A673 (cell line): Measurements from ENCODE around the gene SEL1L3. TPM values are rescaled to one million over a fixed set of nuclear protein-coding genes. Genes with fewer than 3 reads are reported as not detected.

Experiments
- BruUV-seq: library from RNA; stranded (reverse); fragments of 400-500 nt; replicated peaks from 2 replicates; lab custom pipeline; 2021; lab: Mats Ljungman, UMichigan
- CTCF ChIA-PET: fragments of 300-600 bp; sonication (Branson Sonifier 250); formaldehyde crosslinking; loops from one replicate; lab custom pipeline; 2022; ENCODE audit warnings: antibody characterized with exemption; lab: Charles Lee
- POLR2A ChIA-PET: fragments of 300-600 bp; sonication (Branson Sonifier 250); formaldehyde crosslinking; loops from one replicate; lab custom pipeline; 2022; ENCODE audit warnings: antibody characterized with exemption; ENCODE audit not compliant: low non-redundant PET; lab: Charles Lee
- DNase-seq: peaks from one replicate; pipeline ENCODE4 v3.0.0-alpha.2; 2015; ENCODE audit warnings: low spot score
- H3K27ac ChIP-seq: fragments of 200-600 bp; sonication (generic); 2 replicates; pipeline ENCODE4 v1.5.1; 2016; ENCODE audit warnings: mixed run types, low read depth, mild to moderate bottlenecking, mixed read lengths, antibody characterized with exemption, low read length; ENCODE audit not compliant: poor library complexity, severe bottlenecking
- H3K27me3 ChIP-seq: fragments of 200-600 bp; sonication (generic); replicated peaks from 2 replicates; pipeline ENCODE4 v1.6.1; 2017; ENCODE audit warnings: mixed run types, low read depth, mild to moderate bottlenecking, mixed read lengths, antibody characterized with exemption, low read length; ENCODE audit not compliant: insufficient read depth, poor library complexity
- H3K36me3 ChIP-seq: fragments of 200-600 bp; sonication (generic); 2 replicates; pipeline ENCODE4 v1.6.1; 2016; ENCODE audit warnings: mixed run types, mild to moderate bottlenecking, mixed read lengths, antibody characterized with exemption, low read length; ENCODE audit not compliant: insufficient read depth, poor library complexity, severe bottlenecking
- H3K4me1 ChIP-seq: fragments of 200-600 bp; sonication (generic); 2 replicates; pipeline ENCODE4 v1.6.1; 2017; ENCODE audit warnings: mixed run types, mild to moderate bottlenecking, mixed read lengths, antibody characterized with exemption, low read length; ENCODE audit not compliant: insufficient read depth, poor library complexity, severe bottlenecking
- H3K4me3 ChIP-seq: fragments of 200-600 bp; sonication (generic); 2 replicates; pipeline ENCODE4 v1.5.1; 2016; ENCODE audit warnings: low read depth, mixed run types, mild to moderate bottlenecking, mixed read lengths, low read length; ENCODE audit not compliant: poor library complexity, severe bottlenecking
- H3K9me3 ChIP-seq: fragments of 200-600 bp; sonication (generic); 2 replicates; pipeline ENCODE4 v1.6.1; 2016; ENCODE audit warnings: mixed run types, low read depth, mild to moderate bottlenecking, mixed read lengths, antibody characterized with exemption, low read length; ENCODE audit not compliant: poor library complexity, severe bottlenecking
- EZH2 ChIP-seq: fragments of 200-600 bp; sonication (generic); IDR thresholded peaks from 2 replicates; pipeline ENCODE4 v1.6.1; 2017; ENCODE audit warnings: borderline replicate concordance, low read depth, mild to moderate bottlenecking, mixed read lengths, antibody characterized with exemption, low read length; ENCODE audit not compliant: poor library complexity, severe bottlenecking
- intact Hi-C: fragments of 100-400 bp; cut with micrococcal nuclease; formaldehyde crosslinking; loops from one replicate; pipeline ENCODE4 v1.10.0; 2022; ENCODE audit not compliant: unreplicated experiment
- total RNA-seq: library from RNA; stranded (reverse); gene quantifications from 2 replicates; pipeline ENCODE4 v1.2.3, GENCODE V29; 2021
- TF ChIP-seq, protein P1 (sequence below): fragments of 300-800, 200-600 bp; sonication (generic); conservative IDR thresholded peaks from 2 replicates; pipeline ENCODE4 v1.5.1; 2017; ENCODE audit warnings: low read depth, mild to moderate bottlenecking, antibody characterized with exemption, low read length, moderate library complexity, mixed read lengths

Gene SEL1L3
- total RNA-seq, 1 experiment from 2014 or later: 40.0 TPM

- no peaks in the 10 kb centered on the region for H3K4me1 ChIP-seq
- no peak overlapping the region for H3K27ac ChIP-seq
- no peaks in the 10 kb centered on the region for H3K9me3 ChIP-seq
- ChIA-PET POLR2A (no interaction called here), CTCF (no interaction called here)
- H3K27me3 ChIP-seq: no peaks in the 10 kb centered on the region
- DNase-seq: no peak
- TF ChIP-seq, protein P1, sequence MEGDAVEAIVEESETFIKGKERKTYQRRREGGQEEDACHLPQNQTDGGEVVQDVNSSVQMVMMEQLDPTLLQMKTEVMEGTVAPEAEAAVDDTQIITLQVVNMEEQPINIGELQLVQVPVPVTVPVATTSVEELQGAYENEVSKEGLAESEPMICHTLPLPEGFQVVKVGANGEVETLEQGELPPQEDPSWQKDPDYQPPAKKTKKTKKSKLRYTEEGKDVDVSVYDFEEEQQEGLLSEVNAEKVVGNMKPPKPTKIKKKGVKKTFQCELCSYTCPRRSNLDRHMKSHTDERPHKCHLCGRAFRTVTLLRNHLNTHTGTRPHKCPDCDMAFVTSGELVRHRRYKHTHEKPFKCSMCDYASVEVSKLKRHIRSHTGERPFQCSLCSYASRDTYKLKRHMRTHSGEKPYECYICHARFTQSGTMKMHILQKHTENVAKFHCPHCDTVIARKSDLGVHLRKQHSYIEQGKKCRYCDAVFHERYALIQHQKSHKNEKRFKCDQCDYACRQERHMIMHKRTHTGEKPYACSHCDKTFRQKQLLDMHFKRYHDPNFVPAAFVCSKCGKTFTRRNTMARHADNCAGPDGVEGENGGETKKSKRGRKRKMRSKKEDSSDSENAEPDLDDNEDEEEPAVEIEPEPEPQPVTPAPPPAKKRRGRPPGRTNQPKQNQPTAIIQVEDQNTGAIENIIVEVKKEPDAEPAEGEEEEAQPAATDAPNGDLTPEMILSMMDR: no peak
- no peak for TF ChIP-seq EZH2
- H3K4me3 ChIP-seq: no peak overlapping the region
- intact Hi-C loops: no loop called here
- no peaks in the 10 kb centered on the region for H3K36me3 ChIP-seq
- no TSS peak for BruUV-seq
Measured at GRCh38 chr4:25882226-25882625, 19.4 kb upstream of the SEL1L3 start.

GRCh38 chr4:25881193-25881592 lies 18.4 kb upstream of the SEL1L3 start:
- DNase-seq: no peak
- TF ChIP-seq, protein P1: no peak
- TF ChIP-seq EZH2: no peak
- H3K27ac ChIP-seq: no peak overlapping the region
- H3K9me3 ChIP-seq: no peaks in the 10 kb centered on the region
- H3K4me3 ChIP-seq: no peak overlapping the region
- H3K27me3 ChIP-seq: no peaks in the 10 kb centered on the region
- no peaks in the 10 kb centered on the region for H3K4me1 ChIP-seq
- no TSS peak for BruUV-seq
- no peaks in the 10 kb centered on the region for H3K36me3 ChIP-seq
- intact Hi-C loops: no loop called here
- ChIA-PET CTCF (no interaction called here), POLR2A (no interaction called here)

DNA sequence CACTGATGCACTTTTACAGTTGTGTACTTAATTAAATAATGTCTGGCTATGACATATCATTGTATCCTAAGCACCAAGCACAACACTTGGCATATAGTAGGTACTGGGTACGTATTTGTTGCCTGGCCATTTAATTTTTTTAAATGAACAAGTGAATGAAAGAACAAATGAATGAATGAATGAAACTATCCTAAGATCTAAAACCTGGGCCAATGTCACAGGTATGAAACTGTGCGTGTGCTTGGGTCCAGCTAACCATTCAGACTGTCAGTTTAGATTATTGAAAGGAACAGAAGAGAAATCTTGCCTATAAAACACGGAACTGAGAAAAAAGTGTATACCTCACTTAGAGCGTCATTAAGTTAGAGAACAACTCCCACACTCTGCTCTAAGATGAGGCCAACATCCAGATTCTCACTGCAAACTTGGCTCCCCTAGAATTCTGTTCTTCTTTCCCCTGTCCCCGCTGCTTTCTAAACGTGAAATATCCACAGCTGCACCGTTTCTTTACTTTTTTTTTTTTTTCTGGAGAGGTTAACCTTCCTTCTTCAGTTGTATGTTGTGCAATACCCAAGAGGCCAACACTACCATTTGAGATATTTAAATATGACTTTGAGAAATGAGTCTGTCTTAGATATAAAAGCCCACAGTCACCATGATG lies 17.3 kb upstream of the SEL1L3 start:
- intact Hi-C loops: no loop called here
- H3K4me1 ChIP-seq: no peaks in the 10 kb centered on the region

More for the DNA sequence above, 17.3 kb upstream of the SEL1L3 start:
- no TSS peak for BruUV-seq
- Histone ChIP-seq H3K27ac (no peak overlapping the region), H3K36me3 (no peaks in the 10 kb centered on the region), H3K9me3 (no peaks in the 10 kb centered on the region), H3K27me3 (no peaks in the 10 kb centered on the region), H3K4me3 (no peak overlapping the region)
- no peak for DNase-seq
- ChIA-PET POLR2A (no interaction called here), CTCF (no interaction called here)
- TF ChIP-seq, protein P1: no peak
- TF ChIP-seq EZH2: no peak
